GM12878 (cell line): ENCODE results near the gene EIF1AD. TPM values are rescaled to one million over a fixed set of nuclear protein-coding genes. Genes with fewer than 3 reads are reported as not detected.

Experiments used
- ATAC-seq: fragments of 200-7000 bp; cut with Tn5 transposase; 3 replicates; pipeline ENCODE4 v1.9.1; 2020; ENCODE audit warnings: mild to moderate bottlenecking, moderate library complexity
- BruUV-seq: library from RNA; stranded (reverse); fragments of 400-500 nt; replicated peaks from 2 replicates; lab custom pipeline; 2021; lab: Mats Ljungman, UMichigan
- CTCF ChIA-PET: fragments of 300-600 bp; sonication (Branson Sonifier 250); formaldehyde crosslinking; extraction: SDS; loops from one replicate; lab custom pipeline; 2021; ENCODE audit warnings: inconsistent platforms; lab: Yijun Ruan, JAX
- POLR2A ChIA-PET: fragments of 350-600 bp; formaldehyde crosslinking; extraction: SDS; loops from one replicate; lab custom pipeline; 2021; ENCODE audit warnings: inconsistent platforms; lab: Charles Lee
- RAD21 ChIA-PET: fragments of 300-600 bp; sonication (Branson Sonifier 250); formaldehyde crosslinking; loops from one replicate; lab custom pipeline; 2023; ENCODE audit warnings: antibody characterized with exemption; ENCODE audit not compliant: unreplicated experiment; lab: Charles Lee
- SMC1A ChIA-PET: fragments of 300-600 bp; sonication (Branson Sonifier 250); formaldehyde crosslinking; loops from one replicate; lab custom pipeline; 2023; ENCODE audit not compliant: unreplicated experiment, uncharacterized antibody; lab: Charles Lee
- DNase-seq: peaks from one replicate; pipeline ENCODE4 v3.0.0-alpha.2; 2011; ENCODE audit warnings: low read depth, low spot score
- FAIRE-seq: peaks from 3 replicates; lab custom pipeline; 2011; peaks lifted over from hg19 to GRCh38; lab: Jason Lieb, UNC
- H2AFZ ChIP-seq: 2 replicates; pipeline ENCODE4 v1.6.0; 2011; ENCODE audit warnings: low read depth, low read length, control low read depth; ENCODE audit not compliant: control insufficient read depth
- H3K27ac ChIP-seq: 2 replicates; pipeline ENCODE4 v1.5.1; 2011; ENCODE audit warnings: control low read depth; ENCODE audit not compliant: control insufficient read depth, insufficient read depth
- H3K27me3 ChIP-seq, 2 experiments: replicated peaks in 1 of 2; 2 replicates each; pipeline versions ENCODE4 v1.6.0 to v1.6.1; 2011; ENCODE audit warnings: low read length in 1 of 2; ENCODE audit not compliant: control insufficient read depth in 2 of 2, insufficient read depth in 2 of 2
- H3K36me3 ChIP-seq, 2 experiments: 2 replicates each; pipeline ENCODE4 v1.5.1; 2011; ENCODE audit warnings: low read length in 1 of 2; ENCODE audit not compliant: control insufficient read depth in 2 of 2, insufficient read depth in 2 of 2
- H3K4me1 ChIP-seq: 2 replicates; pipeline ENCODE4 v1.6.1; 2011; ENCODE audit warnings: mild to moderate bottlenecking, low read length, moderate library complexity, mixed read lengths; ENCODE audit not compliant: control insufficient read depth, insufficient read depth
- H3K4me2 ChIP-seq: 2 replicates; pipeline ENCODE4 v1.6.0; 2011; ENCODE audit warnings: control low read depth; ENCODE audit not compliant: control insufficient read depth, insufficient read depth
- H3K4me3 ChIP-seq: fragments of 200-600 bp; sonication (generic); 2 replicates; pipeline ENCODE4 v1.5.1; 2016
- H3K79me2 ChIP-seq: 2 replicates; pipeline ENCODE4 v1.6.0; 2011; ENCODE audit warnings: low read length; ENCODE audit not compliant: control insufficient read depth, insufficient read depth
- H3K9ac ChIP-seq: 2 replicates; pipeline ENCODE4 v1.8.0; 2011; ENCODE audit warnings: low read length, control low read depth, mixed read lengths; ENCODE audit not compliant: control insufficient read depth, insufficient read depth
- H3K9me3 ChIP-seq: replicated peaks from 3 replicates; pipeline ENCODE4 v1.5.1; 2011; ENCODE audit warnings: mild to moderate bottlenecking, low read length; ENCODE audit not compliant: control insufficient read depth, insufficient read depth
- H4K20me1 ChIP-seq: 2 replicates; pipeline ENCODE4 v1.6.0; 2011; ENCODE audit not compliant: control insufficient read depth, insufficient read depth
- ASH2L ChIP-seq: fragments of 300-600, 200-600 bp; sonication (generic); IDR thresholded peaks from 2 replicates; pipeline ENCODE4 v1.6.1; 2017; ENCODE audit warnings: low read depth, mild to moderate bottlenecking, borderline replicate concordance
- CUX1 ChIP-seq: IDR thresholded peaks from 2 replicates; pipeline ENCODE4 v1.6.1; 2012; ENCODE audit warnings: improper control_type of control experiment, low read depth, low read length; ENCODE audit not compliant: insufficient replicate concordance
- E2F8 ChIP-seq: fragments of 450-650 bp; IDR thresholded peaks from 2 replicates; pipeline ENCODE4 v1.6.1; 2018; ENCODE audit warnings: mild to moderate bottlenecking, low read depth, moderate library complexity; ENCODE audit not compliant: partially characterized antibody
- ELK1 ChIP-seq: IDR thresholded peaks from 2 replicates; pipeline ENCODE4 v1.6.1; 2012; ENCODE audit warnings: low read depth, low read length, improper control_type of control experiment
- FOXM1 ChIP-seq: IDR thresholded peaks from 2 replicates; pipeline ENCODE4 v1.6.1; 2012; ENCODE audit warnings: low read depth, mild to moderate bottlenecking, inconsistent platforms, low read length, moderate library complexity
- IRF4 ChIP-seq: IDR thresholded peaks from 2 replicates; pipeline ENCODE4 v1.6.1; 2011; ENCODE audit warnings: low read depth, low read length
- LARP7 ChIP-seq: fragments of 450-650 bp; IDR thresholded peaks from 2 replicates; pipeline ENCODE4 v1.6.1; 2017; ENCODE audit warnings: mild to moderate bottlenecking
- MXI1 ChIP-seq: fragments of 150-350 bp; IDR thresholded peaks from 2 replicates; pipeline ENCODE4 v1.6.1; 2011; ENCODE audit warnings: low read depth, mild to moderate bottlenecking, inconsistent platforms, low read length, improper control_type of control experiment
- PML ChIP-seq: IDR thresholded peaks from 2 replicates; pipeline ENCODE4 v1.6.1; 2012; ENCODE audit warnings: low read length, inconsistent platforms
- RELA ChIP-seq: fragments of 450-650 bp; IDR thresholded peaks from 2 replicates; pipeline ENCODE4 v1.8.0; 2014; ENCODE audit warnings: borderline replicate concordance; ENCODE audit not compliant: partially characterized antibody
- STAT3 ChIP-seq: IDR thresholded peaks from 2 replicates; pipeline ENCODE4 v1.6.1; 2011; ENCODE audit warnings: low read depth, low read length, improper control_type of control experiment
- WGBS: methylation state at CpG from one replicate; pipeline ENCODE4 v1.1.6; 2016; ENCODE audit warnings: low lambda C conversion rate; ENCODE audit not compliant: insufficient replicate concordance, insufficient coverage; ENCODE audit errors: missing lambda C conversion rate; 5-methylcytosine and 5-hydroxymethylcytosine counted together
- in situ Hi-C: fragments of 300-500 bp; cut with MboI; formaldehyde crosslinking; loops from 9 replicates; pipeline ENCODE4 v1.14.3; 2018; ENCODE audit warnings: mixed read lengths
- intact Hi-C: fragments of 100-400 bp; cut with micrococcal nuclease; formaldehyde crosslinking; loops from one replicate; pipeline ENCODE4 v1.14.2; 2022; ENCODE audit not compliant: unreplicated experiment
- polyA plus RNA-seq, 11 experiments: library from polyadenylated mRNA; depleted of rRNA in 4 of 11; unstranded in 6 of 11; stranded (reverse) in 5 of 11; fragments of >200 nt; fragmentation: Nextera tagmentation in 4 of 11; fragmentation: Illumina TruSeq in 1 of 11; extraction: Ambion mirVana in 4 of 11; extraction: Trizol in 1 of 11; gene quantifications; 1 replicate in 1 of 11; 2 replicates in 10 of 11; pipeline versions ENCODE4 v1.2.1 to v1.2.3, GENCODE V29; 2011 to 2016; ENCODE audit warnings: inconsistent platforms in 2 of 11, missing spikeins in 2 of 11, low read depth in 1 of 11
- total RNA-seq, 4 experiments: library from RNA; depleted of rRNA in 3 of 4; stranded (reverse); fragments of >200 nt in 3 of 4; fragmentation: Illumina TruSeq in 1 of 4; extraction: Trizol in 1 of 4; gene quantifications; 2 replicates each; pipeline versions ENCODE4 v1.2.1 to v1.2.3, GENCODE V29; 2013 to 2021

EIF1AD gene
- total and polyA plus RNA-seq, 10 of the 15 experiments (the other 5 are each of a cell fraction or from before 2014, with no cell fraction given), result 31.6 to 56.8 (median 39.5) TPM

GRCh38 chr11:65972116-65972515, 29.8 kb downstream of the EIF1AD start (continued):
- TF ChIP-seq FOXM1, result no peak
- no peak for TF ChIP-seq E2F8
- TF ChIP-seq STAT3, result no peak
- no peak for TF ChIP-seq MXI1
- TF ChIP-seq LARP7, result no peak

GRCh38 chr11:65968600-65969482, 33.1 kb downstream of the EIF1AD start:
- peaks cover 33 to 35% of the 10 kb centered on the region in 2 experiments; a peak in 3 of 4 replicates for H3K36me3 ChIP-seq
- H3K9me3 ChIP-seq, result no peaks in the 10 kb centered on the region
- H2AFZ ChIP-seq, result no peak overlapping the region
- ATAC-seq (no peak), DNase-seq (no peak), FAIRE-seq (no peak)
- intact Hi-C loops, result no loop called here
- ChIA-PET SMC1A (no interaction called here), RAD21 (no interaction called here), CTCF (interaction anchor here (0.5 to 1.2 kb wide), 2 partner anchors 84 to 764 kb away, joined by 3 to 5 read pairs; no protein-coding TSS in a partner anchor), POLR2A (interaction anchor here (1.0 kb wide), 1 partner anchor 41 kb away, joined by 7 read pairs; no protein-coding TSS in a partner anchor)
- no TSS peak for BruUV-seq
- H3K79me2 ChIP-seq, result peaks cover 6% of the 10 kb centered on the region
- no peak overlapping the region for H3K4me3 ChIP-seq
- no peak overlapping the region for H3K9ac ChIP-seq
- H3K27me3 ChIP-seq, result no peaks in the 10 kb centered on the region
- H3K27ac ChIP-seq, result no peak overlapping the region
- WGBS, result 81% methylated on average over 15 of the region's 15 CpGs
- no peaks in the 10 kb centered on the region for H3K4me1 ChIP-seq
- in situ Hi-C loops, result no loop called here
- H3K4me2 ChIP-seq, result no peak overlapping the region
- no peak for TF ChIP-seq CUX1
- TF ChIP-seq ASH2L, result no peak
- no peak for TF ChIP-seq PML
- no peak for TF ChIP-seq ELK1
- TF ChIP-seq IRF4, result no peak
- no peak for TF ChIP-seq RELA
- H4K20me1 ChIP-seq, result no peaks in the 10 kb centered on the region; the same call in 1 of the 2 replicates
